H9 (cell line): ENCODE results near the gene GRAP2. TPM values are rescaled to one million over a fixed set of nuclear protein-coding genes. Genes with fewer than 3 reads are reported as not detected.

Experiments
- DNase-seq: peaks from one replicate; pipeline ENCODE4 v3.0.0-alpha.2; 2017
- H2AFZ ChIP-seq: one replicate; pipeline ENCODE4 v1.6.1; 2013; ENCODE audit warnings: mild to moderate bottlenecking, low read length, control low read depth, moderate library complexity
- H2AK5ac ChIP-seq: 2 replicates; pipeline ENCODE4 v1.6.1; 2013; ENCODE audit warnings: low read length, control low read depth, mixed read lengths; ENCODE audit not compliant: insufficient read length
- H2BK120ac ChIP-seq: one replicate; pipeline ENCODE4 v1.6.1; 2013; ENCODE audit warnings: low read depth, mild to moderate bottlenecking, low read length, control low read depth, inconsistent platforms; ENCODE audit not compliant: poor library complexity, severe bottlenecking
- H2BK12ac ChIP-seq: 2 replicates; pipeline ENCODE4 v1.6.1; 2013; ENCODE audit warnings: low read length, control low read depth, mixed read lengths, low read depth; ENCODE audit not compliant: insufficient read length
- H2BK15ac ChIP-seq: 2 replicates; pipeline ENCODE4 v1.6.1; 2013; ENCODE audit warnings: low read depth, low read length, control low read depth
- H2BK20ac ChIP-seq: one replicate; pipeline ENCODE4 v1.6.1; 2013; ENCODE audit warnings: low read depth, mild to moderate bottlenecking, low read length, control low read depth, inconsistent platforms; ENCODE audit not compliant: poor library complexity, severe bottlenecking
- H2BK5ac ChIP-seq: 2 replicates; pipeline ENCODE4 v1.6.1; 2013; ENCODE audit warnings: low read length, control low read depth, mixed read lengths; ENCODE audit not compliant: insufficient read length
- H3K14ac ChIP-seq: 2 replicates; pipeline ENCODE4 v1.6.1; 2013; ENCODE audit warnings: low read length, control low read depth; ENCODE audit not compliant: insufficient read depth
- H3K18ac ChIP-seq: 2 replicates; pipeline ENCODE4 v1.6.1; 2013; ENCODE audit warnings: low read depth, mild to moderate bottlenecking, mixed read lengths, low read length, control low read depth; ENCODE audit not compliant: insufficient read length
- H3K23ac ChIP-seq: 2 replicates; pipeline ENCODE4 v1.6.1; 2013; ENCODE audit warnings: low read length, control low read depth, mixed read lengths, low read depth; ENCODE audit not compliant: insufficient read length
- H3K23me2 ChIP-seq: 2 replicates; pipeline ENCODE4 v1.6.1; 2013; ENCODE audit warnings: low read depth, mild to moderate bottlenecking, mixed read lengths, low read length, control low read depth; ENCODE audit not compliant: insufficient read length, poor library complexity, severe bottlenecking
- H3K27ac ChIP-seq: 2 replicates; pipeline ENCODE4 v1.5.1; 2013; ENCODE audit warnings: low read length, control low read depth, mixed read lengths, low read depth; ENCODE audit not compliant: insufficient read length
- H3K27me3 ChIP-seq: 2 replicates; pipeline ENCODE4 v1.6.1; 2013; ENCODE audit warnings: low read length, control low read depth, inconsistent platforms; ENCODE audit not compliant: insufficient read depth
- H3K4ac ChIP-seq: 2 replicates; pipeline ENCODE4 v1.6.1; 2013; ENCODE audit warnings: low read depth, mild to moderate bottlenecking, control low read depth, inconsistent platforms, low read length, moderate library complexity
- H3K4me1 ChIP-seq: 2 replicates; pipeline ENCODE4 v1.6.1; 2013; ENCODE audit warnings: low read length, control low read depth, inconsistent platforms; ENCODE audit not compliant: insufficient read depth
- H3K4me2 ChIP-seq: 2 replicates; pipeline ENCODE4 v1.6.1; 2013; ENCODE audit warnings: low read length, control low read depth, mixed read lengths; ENCODE audit not compliant: insufficient read length, insufficient read depth
- H3K56ac ChIP-seq: 2 replicates; pipeline ENCODE4 v1.6.1; 2013; ENCODE audit warnings: low read depth, mild to moderate bottlenecking, mixed read lengths, low read length, control low read depth; ENCODE audit not compliant: insufficient read length
- H3K79me1 ChIP-seq: 2 replicates; pipeline ENCODE4 v1.6.1; 2013; ENCODE audit warnings: low read depth, mild to moderate bottlenecking, moderate library complexity, low read length, control low read depth, inconsistent platforms; ENCODE audit not compliant: insufficient read depth, poor library complexity, severe bottlenecking
- H3K79me2 ChIP-seq: 2 replicates; pipeline ENCODE4 v1.6.1; 2013; ENCODE audit warnings: low read length, control low read depth, inconsistent platforms; ENCODE audit not compliant: insufficient read depth
- H3K9ac ChIP-seq: 2 replicates; pipeline ENCODE4 v1.6.1; 2013; ENCODE audit warnings: low read length, control low read depth, mixed read lengths; ENCODE audit not compliant: insufficient read length; ENCODE audit errors: extremely low read depth
- H3K9me3 ChIP-seq: one replicate; pipeline ENCODE4 v1.6.1; 2013; ENCODE audit warnings: low read depth, low read length, inconsistent platforms; ENCODE audit not compliant: control insufficient read depth
- H3T11ph ChIP-seq: one replicate; pipeline ENCODE4 v1.6.1; 2013; ENCODE audit warnings: mild to moderate bottlenecking, low read length, control low read depth, inconsistent platforms
- H4K20me1 ChIP-seq: one replicate; pipeline ENCODE4 v1.6.1; 2013; ENCODE audit not compliant: control insufficient read depth, insufficient read length, insufficient read depth
- H4K5ac ChIP-seq: 2 replicates; pipeline ENCODE4 v1.6.1; 2013; ENCODE audit warnings: low read depth, mild to moderate bottlenecking, mixed read lengths, low read length, control low read depth; ENCODE audit not compliant: insufficient read length
- H4K8ac ChIP-seq: replicated peaks from 2 replicates; pipeline ENCODE4 v1.6.1; 2013; ENCODE audit warnings: low read length, control low read depth, mixed read lengths, low read depth; ENCODE audit not compliant: insufficient read length
- H4K91ac ChIP-seq: 2 replicates; pipeline ENCODE4 v1.6.1; 2013; ENCODE audit warnings: low read depth, mild to moderate bottlenecking, moderate library complexity, mixed read lengths, low read length, control low read depth; ENCODE audit not compliant: insufficient read length
- H3K27ac Mint-ChIP-seq, 3 experiments: 2 replicates in 2 of 3; 3 replicates in 1 of 3; pipeline ENCODE4 v1.8.0; 2020 to 2021; ENCODE audit warnings: mixed read lengths in 3 of 3, mild to moderate bottlenecking in 1 of 3, moderate library complexity in 1 of 3
- H3K27me3 Mint-ChIP-seq: 2 replicates; pipeline ENCODE4 v1.8.0; 2021; ENCODE audit warnings: low read depth, mild to moderate bottlenecking, moderate library complexity, mixed read lengths
- H3K36me3 Mint-ChIP-seq, 3 experiments: 2 replicates in 2 of 3; 3 replicates in 1 of 3; pipeline ENCODE4 v1.8.0; 2020 to 2021; ENCODE audit warnings: low read depth in 3 of 3, mixed read lengths in 3 of 3; ENCODE audit not compliant: insufficient read depth in 1 of 3
- H3K4me1 Mint-ChIP-seq, 2 experiments: 2 replicates each; pipeline ENCODE4 v1.8.0; 2020; ENCODE audit warnings: mixed read lengths in 2 of 2
- H3K4me3 Mint-ChIP-seq, 2 experiments: 2 replicates in 1 of 2; 3 replicates in 1 of 2; pipeline ENCODE4 v1.8.0; 2020 to 2021; ENCODE audit warnings: mild to moderate bottlenecking in 2 of 2, mixed read lengths in 2 of 2, moderate library complexity in 1 of 2
- H3K9me3 Mint-ChIP-seq, 2 experiments: 2 replicates in 1 of 2; 3 replicates in 1 of 2; pipeline ENCODE4 v1.8.0; 2020; ENCODE audit warnings: mild to moderate bottlenecking in 2 of 2, mixed read lengths in 2 of 2, moderate library complexity in 1 of 2
- WGBS: extraction: QIAGEN DNeasy Blood & Tissue Kit; methylation state at CpG from one replicate; pipeline ENCODE4 v1.1.7; 2013; ENCODE audit warnings: missing lambda C conversion rate, low lambda C conversion rate, mixed read lengths; ENCODE audit not compliant: insufficient read length; ENCODE audit errors: extremely low coverage; 5-methylcytosine and 5-hydroxymethylcytosine counted together
- total RNA-seq: library from RNA; stranded (reverse); gene quantifications from 2 replicates; pipeline ENCODE4 v1.2.1, GENCODE V29; 2021
- TF ChIP-seq, protein P1 (sequence below): fragments of 200-600 bp; sonication (generic); conservative IDR thresholded peaks from 3 replicates; pipeline ENCODE4 v1.8.0; 2021; ENCODE audit warnings: antibody characterized with exemption, mild to moderate bottlenecking

Gene GRAP2
- total RNA-seq, 1 experiment from 2014 or later: not detected

- no peaks in the 10 kb centered on the region for H3K36me3 Mint-ChIP-seq
- no peak overlapping the region for H3K4me3 Mint-ChIP-seq
- no peaks in the 10 kb centered on the region for H3K23me2 ChIP-seq
- DNase-seq: no peak
- no peaks in the 10 kb centered on the region for H3K79me2 ChIP-seq
- H3K4me1 ChIP-seq: no peaks in the 10 kb centered on the region
- H3K4ac ChIP-seq: no peak overlapping the region
- no peak overlapping the region for H3K27ac ChIP-seq
- no peak overlapping the region for H2BK120ac ChIP-seq
- no peak overlapping the region for H3K14ac ChIP-seq
- no peak overlapping the region for H3K23ac ChIP-seq
- H2AK5ac ChIP-seq: no peak overlapping the region
- TF ChIP-seq, protein P1, sequence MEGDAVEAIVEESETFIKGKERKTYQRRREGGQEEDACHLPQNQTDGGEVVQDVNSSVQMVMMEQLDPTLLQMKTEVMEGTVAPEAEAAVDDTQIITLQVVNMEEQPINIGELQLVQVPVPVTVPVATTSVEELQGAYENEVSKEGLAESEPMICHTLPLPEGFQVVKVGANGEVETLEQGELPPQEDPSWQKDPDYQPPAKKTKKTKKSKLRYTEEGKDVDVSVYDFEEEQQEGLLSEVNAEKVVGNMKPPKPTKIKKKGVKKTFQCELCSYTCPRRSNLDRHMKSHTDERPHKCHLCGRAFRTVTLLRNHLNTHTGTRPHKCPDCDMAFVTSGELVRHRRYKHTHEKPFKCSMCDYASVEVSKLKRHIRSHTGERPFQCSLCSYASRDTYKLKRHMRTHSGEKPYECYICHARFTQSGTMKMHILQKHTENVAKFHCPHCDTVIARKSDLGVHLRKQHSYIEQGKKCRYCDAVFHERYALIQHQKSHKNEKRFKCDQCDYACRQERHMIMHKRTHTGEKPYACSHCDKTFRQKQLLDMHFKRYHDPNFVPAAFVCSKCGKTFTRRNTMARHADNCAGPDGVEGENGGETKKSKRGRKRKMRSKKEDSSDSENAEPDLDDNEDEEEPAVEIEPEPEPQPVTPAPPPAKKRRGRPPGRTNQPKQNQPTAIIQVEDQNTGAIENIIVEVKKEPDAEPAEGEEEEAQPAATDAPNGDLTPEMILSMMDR: no peak
- H3K4me2 ChIP-seq: no peak overlapping the region
- no CpG with 5 or more reads among the region's 5 CpGs for WGBS
- peaks cover 11 to 19% of the 10 kb centered on the region in 2 experiments for H3K4me1 Mint-ChIP-seq
- H3K9ac ChIP-seq: no peak overlapping the region
- no peaks in the 10 kb centered on the region for H3K79me1 ChIP-seq
- H4K91ac ChIP-seq: no peak overlapping the region
- H3K27me3 ChIP-seq: no peaks in the 10 kb centered on the region
- H3K27me3 Mint-ChIP-seq: peaks cover 51% of the 10 kb centered on the region
- H4K20me1 ChIP-seq: no peaks in the 10 kb centered on the region
- no peaks in the 10 kb centered on the region for H3K9me3 Mint-ChIP-seq
- H2BK12ac ChIP-seq: no peak overlapping the region
- no peaks in the 10 kb centered on the region for H3K9me3 ChIP-seq
- H2BK20ac ChIP-seq: no peak overlapping the region
- no peak overlapping the region for H3K56ac ChIP-seq
- no peak overlapping the region for H4K5ac ChIP-seq
- no peak overlapping the region for H2AFZ ChIP-seq
- no peak overlapping the region for H3K27ac Mint-ChIP-seq
- H3K18ac ChIP-seq: no peak overlapping the region
- H4K8ac ChIP-seq: no peak overlapping the region
- no peak overlapping the region for H2BK5ac ChIP-seq
- H2BK15ac ChIP-seq: no peak overlapping the region
- no peak overlapping the region for H3T11ph ChIP-seq
Measured at GRCh38 chr22:39973656-39974055, 72.8 kb downstream of the GRAP2 start.
